Measurements from ENCODE around the gene CD19. TPM values are rescaled to one million over a fixed set of nuclear protein-coding genes. Genes with fewer than 3 reads are reported as not detected.

CD19 gene
- polyA plus RNA-seq, 10 donors = 0.16 to 0.38 (median 0.30) TPM; not detected in 1

DNA sequence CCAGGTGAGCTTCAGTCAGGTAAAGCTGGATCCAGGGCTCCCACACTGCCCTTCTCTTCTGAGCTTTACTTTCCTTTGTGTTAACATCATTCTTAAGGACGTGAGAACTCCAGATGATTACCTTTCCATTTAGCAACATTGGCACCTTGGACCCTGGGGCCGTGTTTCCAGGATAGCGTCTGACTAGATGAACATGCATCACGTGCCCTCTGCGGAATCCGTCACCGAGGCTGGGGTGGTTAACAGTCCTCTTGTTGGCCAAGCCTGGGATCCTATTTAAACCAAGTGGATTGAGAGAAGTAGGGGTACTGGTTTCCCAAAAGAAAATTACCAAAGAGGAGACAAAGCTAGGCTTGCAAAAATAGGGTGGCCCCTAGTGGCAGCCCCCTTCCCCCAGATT lies 49.2 kb downstream of the CD19 start:
- DNase-seq = no peak

DNA sequence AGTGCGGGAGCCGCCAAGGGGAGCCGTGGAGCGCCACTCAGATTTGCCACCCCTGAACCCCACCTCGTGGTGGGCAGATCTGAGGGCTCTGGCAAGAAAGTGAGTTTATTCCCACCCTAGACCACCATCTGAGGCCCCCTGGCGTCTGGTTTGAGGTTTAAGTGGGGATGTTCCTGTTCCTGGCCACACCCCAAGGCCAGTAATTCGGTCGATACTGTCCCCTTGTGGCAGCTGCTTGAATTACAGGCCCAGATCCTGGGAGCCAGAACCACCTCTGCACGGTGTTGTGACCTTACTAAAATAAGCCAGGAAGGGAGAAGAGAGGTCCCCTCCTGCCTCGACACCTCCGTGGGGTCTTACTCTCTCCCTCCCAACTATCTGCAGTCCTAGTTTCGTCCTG lies 49.7 kb downstream of the CD19 start:
- no peak for DNase-seq

DNA sequence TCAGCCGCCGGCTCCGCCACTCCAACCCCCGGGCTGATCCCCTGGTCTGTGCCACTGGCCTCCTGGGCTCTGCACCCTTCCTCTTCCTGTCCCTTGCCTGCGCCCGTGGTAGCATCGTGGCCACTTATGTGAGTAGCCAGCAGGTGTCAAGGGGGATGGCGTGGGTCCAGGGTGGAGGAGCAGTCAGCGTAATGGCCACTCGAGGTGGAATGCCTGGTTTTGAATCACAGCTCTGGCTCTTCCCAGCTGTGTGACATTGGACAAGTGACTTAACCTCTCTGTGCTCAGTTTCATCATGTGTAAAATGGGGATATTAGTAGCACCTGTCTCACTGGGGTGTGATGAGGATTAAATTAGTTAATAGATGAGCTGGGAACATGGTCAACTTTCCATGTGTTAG lies 50.6 kb downstream of the CD19 start:
- DNase-seq = no peak

DNA sequence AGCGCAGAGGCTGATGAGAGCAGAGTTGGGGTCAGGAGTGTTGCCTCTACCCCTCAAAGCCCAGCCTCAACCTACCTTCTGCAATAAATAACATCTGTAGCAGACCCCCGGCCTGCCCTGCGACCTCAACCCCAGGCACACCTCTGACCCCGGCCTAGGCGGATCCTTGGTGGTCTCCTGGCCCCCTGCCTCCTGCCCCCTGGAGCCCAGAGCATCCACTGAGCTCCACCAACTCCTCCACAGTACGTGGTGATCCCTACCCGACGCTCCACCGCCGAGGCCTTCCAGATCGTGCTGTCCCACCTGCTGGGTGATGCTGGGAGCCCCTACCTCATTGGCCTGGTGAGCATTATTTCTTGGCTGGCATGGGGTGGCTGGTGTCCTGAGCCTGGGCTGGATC lies 51.2 kb downstream of the CD19 start:
- no peak for DNase-seq

DNA sequence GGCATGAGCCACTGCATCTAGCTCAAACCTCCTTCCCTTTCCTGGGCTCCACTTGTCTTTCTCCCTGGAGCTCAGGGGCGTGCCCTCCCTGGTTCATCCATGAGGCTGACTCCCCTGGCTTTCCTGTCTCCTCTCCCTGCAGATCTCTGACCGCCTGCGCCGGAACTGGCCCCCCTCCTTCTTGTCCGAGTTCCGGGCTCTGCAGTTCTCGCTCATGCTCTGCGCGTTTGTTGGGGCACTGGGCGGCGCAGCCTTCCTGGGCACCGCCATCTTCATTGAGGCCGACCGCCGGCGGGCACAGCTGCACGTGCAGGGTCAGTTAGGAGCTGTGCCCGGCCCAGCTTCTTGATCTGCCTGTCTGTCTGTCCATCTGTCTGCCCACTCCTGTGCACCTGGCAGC lies 51.9 kb downstream of the CD19 start:
- no peak for DNase-seq

DNA sequence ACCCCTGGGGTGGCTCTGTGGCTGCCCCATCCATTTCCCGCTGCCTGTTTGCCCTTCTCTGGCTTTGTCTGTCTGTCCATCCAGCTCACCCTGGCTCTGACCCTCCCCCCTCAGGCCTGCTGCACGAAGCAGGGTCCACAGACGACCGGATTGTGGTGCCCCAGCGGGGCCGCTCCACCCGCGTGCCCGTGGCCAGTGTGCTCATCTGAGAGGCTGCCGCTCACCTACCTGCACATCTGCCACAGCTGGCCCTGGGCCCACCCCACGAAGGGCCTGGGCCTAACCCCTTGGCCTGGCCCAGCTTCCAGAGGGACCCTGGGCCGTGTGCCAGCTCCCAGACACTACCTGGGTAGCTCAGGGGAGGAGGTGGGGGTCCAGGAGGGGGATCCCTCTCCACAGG lies 52.3 kb downstream of the CD19 start:
- no peak for DNase-seq

DNA sequence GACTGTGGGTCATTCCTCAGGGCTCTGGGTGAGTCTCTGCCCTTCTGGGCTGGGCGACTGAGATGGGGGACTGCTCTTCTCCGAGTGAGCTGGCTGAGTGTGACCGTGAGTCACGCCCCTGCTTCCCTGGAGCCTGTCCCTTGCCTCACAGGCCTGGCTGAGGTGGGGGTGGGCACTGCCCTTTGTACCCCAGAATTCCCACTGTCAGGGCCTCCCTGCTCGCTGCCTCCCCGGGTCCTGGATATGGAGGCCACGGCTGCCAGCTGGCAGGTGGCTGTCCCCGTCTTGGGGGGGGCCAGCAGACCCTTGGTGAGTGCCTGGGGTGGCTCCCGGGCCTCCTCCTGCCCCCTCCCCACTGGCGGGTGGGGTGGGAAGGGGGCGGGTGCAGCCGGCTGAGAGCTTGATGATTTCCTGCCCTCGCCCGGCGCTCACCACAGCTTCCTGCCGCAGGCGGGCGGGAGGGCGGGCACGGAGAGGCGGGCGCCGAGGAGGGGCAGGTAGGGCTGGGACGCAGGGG lies 52.9 kb downstream of the CD19 start, which contains the start of gene LAT:
Gene LAT (plus strand): TSS at position 434 of the 517 bp plus-strand sequence. CDS start 366 bp downstream, outside the sequence.
- no peak for DNase-seq

DNA sequence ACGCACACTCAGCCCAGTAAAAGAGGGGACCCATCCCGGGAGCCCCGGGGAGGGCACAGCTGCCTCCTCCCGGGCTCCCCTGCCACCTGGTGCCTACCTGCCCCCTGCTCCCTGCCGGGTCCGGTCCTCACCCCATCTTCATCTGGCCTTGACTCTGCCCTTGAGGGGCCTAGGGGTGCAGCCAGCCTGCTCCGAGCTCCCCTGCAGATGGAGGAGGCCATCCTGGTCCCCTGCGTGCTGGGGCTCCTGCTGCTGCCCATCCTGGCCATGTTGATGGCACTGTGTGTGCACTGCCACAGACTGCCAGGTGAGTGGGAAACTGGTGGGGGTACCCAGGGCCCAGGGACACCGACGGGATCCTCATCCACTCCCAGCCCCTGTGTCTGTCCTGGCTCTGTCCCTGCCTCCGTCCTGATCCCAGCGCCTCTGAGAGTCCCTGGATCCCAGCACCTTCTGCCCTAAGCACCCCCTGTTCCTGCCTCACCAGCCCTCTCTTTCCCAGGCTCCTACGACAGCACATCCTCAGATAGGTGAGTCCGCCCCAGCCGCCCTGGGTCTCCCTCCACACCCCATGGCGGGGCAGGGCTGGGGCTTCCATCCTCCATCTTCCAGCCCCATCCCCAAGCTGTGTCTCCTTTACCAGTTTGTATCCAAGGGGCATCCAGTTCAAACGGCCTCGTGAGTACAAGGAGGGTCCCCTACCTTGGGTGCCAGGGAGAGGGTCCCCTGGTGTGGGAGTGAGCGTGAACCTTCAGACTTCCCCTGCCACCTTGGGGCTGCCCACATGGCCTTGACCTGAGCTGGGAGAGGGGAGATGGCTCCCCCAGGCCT lies 53.7 kb downstream of the CD19 start:
- DNase-seq = no peak

DNA sequence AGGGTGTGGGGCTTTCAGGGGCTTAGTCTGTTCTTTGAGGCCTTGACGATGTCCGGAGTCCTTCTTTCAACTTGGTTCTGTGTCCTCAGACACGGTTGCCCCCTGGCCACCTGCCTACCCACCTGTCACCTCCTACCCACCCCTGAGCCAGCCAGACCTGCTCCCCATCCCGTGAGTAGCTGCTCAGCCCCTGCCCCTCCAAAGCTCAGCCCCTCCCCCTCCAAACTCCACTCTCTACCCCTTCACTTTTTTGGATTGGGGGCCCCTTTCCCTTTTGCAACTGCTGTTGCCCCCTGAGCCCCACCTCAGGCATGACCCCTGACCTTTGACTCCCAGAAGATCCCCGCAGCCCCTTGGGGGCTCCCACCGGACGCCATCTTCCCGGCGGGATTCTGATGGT lies 54.3 kb downstream of the CD19 start:
- no peak for DNase-seq

DNA sequence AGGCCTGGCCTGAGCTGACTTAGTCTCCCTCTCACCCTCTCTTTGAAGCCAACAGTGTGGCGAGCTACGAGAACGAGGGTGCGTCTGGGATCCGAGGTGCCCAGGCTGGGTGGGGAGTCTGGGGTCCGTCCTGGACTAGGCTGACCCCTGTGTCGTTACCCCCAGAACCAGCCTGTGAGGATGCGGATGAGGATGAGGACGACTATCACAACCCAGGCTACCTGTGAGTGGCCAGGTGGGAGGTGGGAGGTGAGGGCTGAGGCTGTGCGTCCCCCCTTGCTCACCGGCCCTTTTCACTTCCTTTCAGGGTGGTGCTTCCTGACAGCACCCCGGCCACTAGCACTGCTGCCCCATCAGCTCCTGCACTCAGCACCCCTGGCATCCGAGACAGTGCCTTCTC lies 54.7 kb downstream of the CD19 start:
- DNase-seq = no peak

DNA sequence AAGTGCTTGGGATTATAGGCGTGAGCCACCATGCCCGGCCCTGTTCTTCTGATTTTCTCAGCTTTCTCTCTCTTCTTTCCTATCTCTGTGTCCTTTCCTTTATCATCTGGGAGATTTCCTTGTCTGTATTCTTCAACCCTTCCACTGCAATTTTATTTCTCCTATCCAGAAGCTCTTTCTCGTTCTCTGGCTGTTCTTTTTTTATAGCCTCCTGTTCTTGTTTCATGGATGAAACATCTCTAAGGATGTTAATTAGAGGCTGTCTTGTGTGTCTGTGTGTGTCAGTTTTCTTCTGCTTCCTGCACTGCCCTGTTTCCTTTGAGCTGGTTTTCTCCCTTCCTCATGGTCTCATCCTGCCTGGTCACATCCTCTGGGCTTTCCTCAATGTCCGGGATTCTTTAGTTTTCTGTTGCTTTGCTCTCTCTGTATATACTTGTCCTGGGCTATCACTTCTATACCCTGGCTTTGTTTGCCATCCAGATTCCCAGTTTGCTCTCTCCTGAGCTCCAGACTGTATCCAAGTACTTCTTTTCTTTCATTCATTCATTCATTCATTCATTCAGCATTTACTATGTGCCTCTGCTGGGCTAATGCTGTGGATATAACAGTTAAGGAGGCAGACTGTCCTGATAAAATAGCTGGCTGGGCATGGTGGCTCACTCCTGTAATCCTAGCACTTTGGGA lies 55.5 kb downstream of the CD19 start:
- no peak for DNase-seq

Other genes starting within 250 kb of the CD19 start
- gene EIF3C, start 220.5 kb upstream of the CD19 start, polyA plus RNA-seq (ENCODE audit: insufficient read length in 10 of 10) = 100 to 1,000 TPM; 175 to 425 (median 322) TPM
- 1 to 10 TPM in 7 of 10 donors, under 1 TPM in 3; 0.15 to 4.2 (median 1.1) TPM for gene NPIPB9, start 180.2 kb upstream of the CD19 start, polyA plus RNA-seq (ENCODE audit: insufficient read length in 10 of 10)
- 10 to 100 TPM; 59.2 to 99.8 (median 77.9) TPM for gene ATXN2L, start 109.0 kb upstream of the CD19 start, polyA plus RNA-seq (ENCODE audit: insufficient read length in 10 of 10)
- gene TUFM, start 85.6 kb upstream of the CD19 start, polyA plus RNA-seq (ENCODE audit: insufficient read length in 10 of 10) = 100 to 1,000 TPM; 118 to 161 (median 148) TPM
- 10 to 100 TPM; 30.5 to 53.1 (median 40.6) TPM for gene SH2B1, start 68.1 kb upstream of the CD19 start, polyA plus RNA-seq (ENCODE audit: insufficient read length in 10 of 10)
- gene ATP2A1, start 53.5 kb upstream of the CD19 start, polyA plus RNA-seq (ENCODE audit: insufficient read length in 10 of 10) = 100 to 1,000 TPM; 114 to 770 (median 490) TPM
- 10 to 100 TPM in 9 of 10 donors, 1 to 10 TPM in 1; 9.3 to 16.6 (median 12.5) TPM for gene RABEP2, start 6.7 kb upstream of the CD19 start, polyA plus RNA-seq (ENCODE audit: insufficient read length in 10 of 10)
- 10 to 100 TPM; 11.8 to 46.9 (median 20.3) TPM for gene NFATC2IP, start 19.0 kb downstream of the CD19 start, polyA plus RNA-seq (ENCODE audit: insufficient read length in 10 of 10)
- 10 to 100 TPM; 16.6 to 26.9 (median 22.8) TPM for gene SPNS1, start 42.8 kb downstream of the CD19 start, polyA plus RNA-seq (ENCODE audit: insufficient read length in 10 of 10)
- 10 to 100 TPM in 1 of 10 donors, 1 to 10 TPM in 9; 1.1 to 10.8 (median 2.6) TPM for gene LAT, start 53.1 kb downstream of the CD19 start, polyA plus RNA-seq (ENCODE audit: insufficient read length in 10 of 10)